ENCODE measurements around the gene NPTN.
A peak's percentile ranks its signal among the peaks of the same experiment; 100 is the strongest.

Gene NPTN

GRCh38 chr15:73628976-73629797 lies 4.0 kb downstream of the NPTN start:
- Histone ChIP-seq H3K4me3 (replicated peaks; ENCODE audit: insufficient read depth, low read length) (no peak overlapping the region), H3K27ac (replicated peaks) (peak overlapping the region; percentile 2), H3K27me3 (ENCODE audit: insufficient read depth, poor library complexity, severe bottlenecking) (no peaks in the 10 kb centered on the region)
- TF ChIP-seq GABPA (IDR thresholded peaks at IDR 0.05; ENCODE audit: low read depth) (no peak), SPI1 (IDR thresholded peaks at IDR 0.05; ENCODE audit: borderline replicate concordance, low read depth) (no peak), POLR2AphosphoS5 (IDR thresholded peaks at IDR 0.05; ENCODE audit: low read depth) (no peak)
- TF ChIP-seq, protein P1, sequence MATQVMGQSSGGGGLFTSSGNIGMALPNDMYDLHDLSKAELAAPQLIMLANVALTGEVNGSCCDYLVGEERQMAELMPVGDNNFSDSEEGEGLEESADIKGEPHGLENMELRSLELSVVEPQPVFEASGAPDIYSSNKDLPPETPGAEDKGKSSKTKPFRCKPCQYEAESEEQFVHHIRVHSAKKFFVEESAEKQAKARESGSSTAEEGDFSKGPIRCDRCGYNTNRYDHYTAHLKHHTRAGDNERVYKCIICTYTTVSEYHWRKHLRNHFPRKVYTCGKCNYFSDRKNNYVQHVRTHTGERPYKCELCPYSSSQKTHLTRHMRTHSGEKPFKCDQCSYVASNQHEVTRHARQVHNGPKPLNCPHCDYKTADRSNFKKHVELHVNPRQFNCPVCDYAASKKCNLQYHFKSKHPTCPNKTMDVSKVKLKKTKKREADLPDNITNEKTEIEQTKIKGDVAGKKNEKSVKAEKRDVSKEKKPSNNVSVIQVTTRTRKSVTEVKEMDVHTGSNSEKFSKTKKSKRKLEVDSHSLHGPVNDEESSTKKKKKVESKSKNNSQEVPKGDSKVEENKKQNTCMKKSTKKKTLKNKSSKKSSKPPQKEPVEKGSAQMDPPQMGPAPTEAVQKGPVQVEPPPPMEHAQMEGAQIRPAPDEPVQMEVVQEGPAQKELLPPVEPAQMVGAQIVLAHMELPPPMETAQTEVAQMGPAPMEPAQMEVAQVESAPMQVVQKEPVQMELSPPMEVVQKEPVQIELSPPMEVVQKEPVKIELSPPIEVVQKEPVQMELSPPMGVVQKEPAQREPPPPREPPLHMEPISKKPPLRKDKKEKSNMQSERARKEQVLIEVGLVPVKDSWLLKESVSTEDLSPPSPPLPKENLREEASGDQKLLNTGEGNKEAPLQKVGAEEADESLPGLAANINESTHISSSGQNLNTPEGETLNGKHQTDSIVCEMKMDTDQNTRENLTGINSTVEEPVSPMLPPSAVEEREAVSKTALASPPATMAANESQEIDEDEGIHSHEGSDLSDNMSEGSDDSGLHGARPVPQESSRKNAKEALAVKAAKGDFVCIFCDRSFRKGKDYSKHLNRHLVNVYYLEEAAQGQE (IDR thresholded peaks at IDR 0.05; ENCODE audit: insufficient replicate concordance, low read depth): no peak
- TF ChIP-seq, protein P2, sequence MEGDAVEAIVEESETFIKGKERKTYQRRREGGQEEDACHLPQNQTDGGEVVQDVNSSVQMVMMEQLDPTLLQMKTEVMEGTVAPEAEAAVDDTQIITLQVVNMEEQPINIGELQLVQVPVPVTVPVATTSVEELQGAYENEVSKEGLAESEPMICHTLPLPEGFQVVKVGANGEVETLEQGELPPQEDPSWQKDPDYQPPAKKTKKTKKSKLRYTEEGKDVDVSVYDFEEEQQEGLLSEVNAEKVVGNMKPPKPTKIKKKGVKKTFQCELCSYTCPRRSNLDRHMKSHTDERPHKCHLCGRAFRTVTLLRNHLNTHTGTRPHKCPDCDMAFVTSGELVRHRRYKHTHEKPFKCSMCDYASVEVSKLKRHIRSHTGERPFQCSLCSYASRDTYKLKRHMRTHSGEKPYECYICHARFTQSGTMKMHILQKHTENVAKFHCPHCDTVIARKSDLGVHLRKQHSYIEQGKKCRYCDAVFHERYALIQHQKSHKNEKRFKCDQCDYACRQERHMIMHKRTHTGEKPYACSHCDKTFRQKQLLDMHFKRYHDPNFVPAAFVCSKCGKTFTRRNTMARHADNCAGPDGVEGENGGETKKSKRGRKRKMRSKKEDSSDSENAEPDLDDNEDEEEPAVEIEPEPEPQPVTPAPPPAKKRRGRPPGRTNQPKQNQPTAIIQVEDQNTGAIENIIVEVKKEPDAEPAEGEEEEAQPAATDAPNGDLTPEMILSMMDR (IDR thresholded peaks at IDR 0.05; ENCODE audit: insufficient read depth, low read length): no peak
- DNase-seq (ENCODE audit: low read depth in 1 of 2, low spot score in 1 of 2): peak; percentile 35 to 51

GRCh38 chr15:73628102-73628501 lies 5.1 kb downstream of the NPTN start:
- Histone ChIP-seq H3K27me3 (ENCODE audit: insufficient read depth, poor library complexity, severe bottlenecking) (no peaks in the 10 kb centered on the region), H3K4me3 (replicated peaks; ENCODE audit: insufficient read depth, low read length) (no peak overlapping the region), H3K27ac (replicated peaks) (no peak overlapping the region)
- no peak for DNase-seq (ENCODE audit: low read depth in 1 of 2, low spot score in 1 of 2)
- TF ChIP-seq GABPA (IDR thresholded peaks at IDR 0.05; ENCODE audit: low read depth): no peak
- no peak for TF ChIP-seq SPI1 (IDR thresholded peaks at IDR 0.05; ENCODE audit: borderline replicate concordance, low read depth)
- TF ChIP-seq, protein P1 (IDR thresholded peaks at IDR 0.05; ENCODE audit: insufficient replicate concordance, low read depth): no peak
- TF ChIP-seq, protein P2 (IDR thresholded peaks at IDR 0.05; ENCODE audit: insufficient read depth, low read length): no peak

DNA sequence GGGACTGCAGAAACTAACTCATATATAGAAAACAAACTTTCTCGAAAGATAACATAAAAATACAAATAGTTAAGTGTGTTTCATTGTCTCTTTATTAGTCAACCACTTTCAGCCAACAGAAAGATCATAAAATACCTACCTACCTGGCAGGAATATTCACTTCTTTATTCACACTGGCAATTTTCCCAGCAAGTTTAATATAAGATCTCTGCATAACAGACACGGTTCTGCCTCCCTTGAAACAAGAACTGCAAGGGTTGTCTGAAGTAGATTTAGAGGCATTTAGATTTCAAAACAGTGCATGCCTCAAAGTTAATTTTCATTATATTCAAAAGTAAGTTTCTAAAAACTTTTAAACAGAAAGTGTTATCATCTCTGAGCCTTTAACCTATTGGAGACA lies 7.1 kb downstream of the NPTN start:
- H3K27ac ChIP-seq (replicated peaks): no peak overlapping the region
- H3K4me3 ChIP-seq (replicated peaks; ENCODE audit: insufficient read depth, low read length): no peak overlapping the region
- TF ChIP-seq GABPA (IDR thresholded peaks at IDR 0.05; ENCODE audit: low read depth): no peak
- TF ChIP-seq, protein P2 (IDR thresholded peaks at IDR 0.05; ENCODE audit: insufficient read depth, low read length): no peak
- DNase-seq (ENCODE audit: low read depth in 1 of 2, low spot score in 1 of 2): no peak
- H3K27me3 ChIP-seq (ENCODE audit: insufficient read depth, poor library complexity, severe bottlenecking): no peaks in the 10 kb centered on the region

- no peak for DNase-seq (ENCODE audit: low read depth in 1 of 2, low spot score in 1 of 2)
- Histone ChIP-seq H3K4me3 (replicated peaks; ENCODE audit: insufficient read depth, low read length) (no peak overlapping the region), H3K27ac (replicated peaks) (no peak overlapping the region), H3K27me3 (ENCODE audit: insufficient read depth, poor library complexity, severe bottlenecking) (no peaks in the 10 kb centered on the region)
- TF ChIP-seq, protein P2 (IDR thresholded peaks at IDR 0.05; ENCODE audit: insufficient read depth, low read length): no peak
- TF ChIP-seq, protein P1 (IDR thresholded peaks at IDR 0.05; ENCODE audit: insufficient replicate concordance, low read depth): no peak
- TF ChIP-seq GABPA (IDR thresholded peaks at IDR 0.05; ENCODE audit: low read depth) (no peak), SPI1 (IDR thresholded peaks at IDR 0.05; ENCODE audit: borderline replicate concordance, low read depth) (peak; percentile 53; the same call in 1 of the 2 replicates), POLR2AphosphoS5 (IDR thresholded peaks at IDR 0.05; ENCODE audit: low read depth) (no peak)
These were observed 8.7 kb downstream of the NPTN start for GRCh38 chr15:73624530-73624929.
